ENCODE results near the gene PSME1. TPM values are rescaled to one million over a fixed set of nuclear protein-coding genes. Genes with fewer than 3 reads are reported as not detected.

PSME1 gene
- total RNA-seq, 1 experiment from 2014 or later = 168 TPM

DNA sequence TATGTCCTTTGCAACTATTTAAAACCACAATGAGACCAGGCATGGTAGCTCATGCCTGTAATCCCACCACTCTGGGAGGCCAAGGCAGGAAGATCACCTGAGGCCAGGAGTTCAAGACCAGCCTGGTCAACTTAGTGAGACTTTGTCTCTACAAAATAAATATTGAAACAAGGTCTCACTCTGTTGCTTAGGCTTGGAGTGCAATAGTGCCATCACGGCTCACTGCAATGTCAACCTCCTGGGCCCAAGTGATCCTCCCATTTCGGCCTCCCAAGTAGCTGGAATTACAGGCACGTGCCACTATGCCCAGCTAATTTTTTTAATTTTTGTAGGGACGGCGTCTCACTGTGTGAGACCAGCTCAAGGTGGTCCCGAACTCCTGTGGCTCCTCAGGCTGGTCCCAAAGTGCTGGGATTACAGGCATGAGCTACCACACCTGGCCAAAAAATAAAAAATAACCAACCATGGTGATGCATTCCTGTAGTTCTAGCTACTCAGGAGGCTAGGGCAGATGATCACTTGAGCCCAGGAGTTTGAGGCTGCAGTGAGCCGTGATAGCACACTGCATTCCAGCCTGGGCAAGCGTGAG, 6.5 kb upstream of the PSME1 start:
- Histone ChIP-seq H3K9me3 (replicated peaks) (no peaks in the 10 kb centered on the region), H3K27ac (no peak overlapping the region), H3K36me3 (no peaks in the 10 kb centered on the region), H3K27me3 (replicated peaks) (no peaks in the 10 kb centered on the region), H3K4me1 (replicated peaks) (no peaks in the 10 kb centered on the region), H3K4me3 (no peak overlapping the region)
- no peak for DNase-seq (ENCODE audit: low read depth in 1 of 2, low spot score in 2 of 2)

DNA sequence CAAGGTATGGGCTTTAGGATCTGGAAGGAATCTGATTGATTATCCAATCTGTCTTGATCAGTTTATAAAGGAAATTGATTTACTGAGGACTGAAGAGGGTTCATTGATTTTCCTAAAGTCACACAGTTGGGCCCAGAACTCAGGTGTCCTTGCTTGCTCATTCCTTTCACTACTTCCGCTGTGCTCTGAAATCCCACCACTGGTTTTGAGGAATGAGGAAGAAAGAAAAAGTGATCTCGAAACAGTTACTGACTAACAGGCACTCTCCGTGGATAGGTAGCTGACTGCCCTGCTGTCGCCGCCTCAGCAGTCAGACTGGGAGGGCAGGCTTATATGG, 5.6 kb upstream of the PSME1 start, which contains the start of gene FITM1:
Gene FITM1 (plus strand): TSS at position 280 of the 337 bp plus-strand sequence. CDS start 905 bp downstream, outside the sequence.
- H3K36me3 ChIP-seq = no peaks in the 10 kb centered on the region
- no peak for DNase-seq (ENCODE audit: low read depth in 1 of 2, low spot score in 2 of 2)
- H3K9me3 ChIP-seq (replicated peaks) = no peaks in the 10 kb centered on the region
- H3K4me3 ChIP-seq = no peak within 1 kb of the TSS
- no peak within 1 kb of the TSS for H3K27ac ChIP-seq
- H3K4me1 ChIP-seq (replicated peaks) = peaks cover 1% of the 10 kb centered on the region
- H3K27me3 ChIP-seq (replicated peaks) = no peaks in the 10 kb centered on the region

DNA sequence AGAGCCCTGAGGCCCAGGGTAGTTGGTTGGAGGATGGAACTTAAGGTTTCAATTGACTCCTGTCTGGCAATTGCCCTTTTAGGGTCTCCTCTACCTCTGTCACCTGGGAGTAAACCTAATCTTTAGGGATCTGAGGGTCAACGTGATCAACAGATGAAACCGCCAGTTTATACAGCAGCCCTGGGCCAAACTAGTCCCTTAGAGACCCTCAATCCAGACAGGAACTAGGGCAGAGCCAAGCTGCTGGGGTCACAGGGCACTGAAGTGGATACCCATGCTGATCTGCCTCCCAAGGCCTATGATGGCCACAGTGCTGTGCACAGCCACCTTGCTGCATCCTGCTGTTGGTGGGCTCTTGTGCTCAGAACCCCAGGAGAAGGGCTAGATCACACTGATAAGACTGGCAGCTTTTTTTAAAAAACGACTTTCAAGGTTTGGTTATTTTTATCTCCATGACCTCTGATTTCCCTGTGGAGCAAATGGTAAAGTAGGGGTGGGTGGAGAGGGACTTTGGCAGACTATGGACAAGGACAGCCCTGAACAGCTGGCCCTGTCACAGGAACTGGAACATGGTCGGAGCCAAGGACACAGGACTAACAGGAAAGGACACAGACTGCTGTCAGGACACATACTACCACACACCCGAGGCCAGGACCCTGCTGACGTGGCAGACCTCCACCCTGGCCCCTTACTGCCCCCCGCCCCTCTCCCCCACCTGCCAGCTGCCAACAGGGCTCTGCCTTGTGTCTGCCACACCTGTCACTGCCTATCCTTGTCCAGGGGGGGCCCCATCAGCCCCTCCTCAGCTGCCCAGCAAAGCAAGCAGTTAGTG, 5.1 kb upstream of the PSME1 start:
- H3K27me3 ChIP-seq (replicated peaks) = no peaks in the 10 kb centered on the region
- H3K9me3 ChIP-seq (replicated peaks) = no peaks in the 10 kb centered on the region
- no peak for DNase-seq (ENCODE audit: low read depth in 1 of 2, low spot score in 2 of 2)
- no peak overlapping the region for H3K27ac ChIP-seq
- H3K4me1 ChIP-seq (replicated peaks) = peaks cover 5% of the 10 kb centered on the region
- H3K4me3 ChIP-seq = no peak overlapping the region
- H3K36me3 ChIP-seq = no peaks in the 10 kb centered on the region

DNA sequence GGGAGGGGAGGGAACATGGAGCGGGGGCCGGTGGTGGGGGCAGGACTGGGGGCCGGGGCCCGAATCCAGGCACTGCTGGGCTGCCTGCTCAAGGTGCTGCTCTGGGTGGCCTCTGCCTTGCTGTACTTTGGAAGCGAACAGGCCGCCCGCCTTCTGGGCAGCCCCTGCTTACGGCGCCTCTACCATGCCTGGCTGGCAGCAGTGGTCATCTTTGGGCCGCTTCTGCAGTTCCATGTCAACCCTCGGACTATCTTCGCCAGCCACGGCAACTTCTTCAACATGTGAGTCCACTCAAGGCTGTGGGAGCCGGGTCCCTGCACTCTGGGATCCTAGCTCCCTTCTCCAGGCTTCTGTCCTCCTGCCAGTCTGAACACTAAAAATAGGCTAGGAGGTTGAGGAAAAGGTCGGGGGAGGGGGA, 4.4 kb upstream of the PSME1 start:
- peaks cover 5% of the 10 kb centered on the region for H3K36me3 ChIP-seq
- H3K27ac ChIP-seq = no peak overlapping the region
- DNase-seq (ENCODE audit: low read depth in 1 of 2, low spot score in 2 of 2) = no peak
- no peaks in the 10 kb centered on the region; the same call in 1 of the 2 replicates for H3K9me3 ChIP-seq (replicated peaks)
- no peak overlapping the region for H3K4me3 ChIP-seq
- no peaks in the 10 kb centered on the region for H3K27me3 ChIP-seq (replicated peaks)
- H3K4me1 ChIP-seq (replicated peaks) = peaks cover 7% of the 10 kb centered on the region

DNA sequence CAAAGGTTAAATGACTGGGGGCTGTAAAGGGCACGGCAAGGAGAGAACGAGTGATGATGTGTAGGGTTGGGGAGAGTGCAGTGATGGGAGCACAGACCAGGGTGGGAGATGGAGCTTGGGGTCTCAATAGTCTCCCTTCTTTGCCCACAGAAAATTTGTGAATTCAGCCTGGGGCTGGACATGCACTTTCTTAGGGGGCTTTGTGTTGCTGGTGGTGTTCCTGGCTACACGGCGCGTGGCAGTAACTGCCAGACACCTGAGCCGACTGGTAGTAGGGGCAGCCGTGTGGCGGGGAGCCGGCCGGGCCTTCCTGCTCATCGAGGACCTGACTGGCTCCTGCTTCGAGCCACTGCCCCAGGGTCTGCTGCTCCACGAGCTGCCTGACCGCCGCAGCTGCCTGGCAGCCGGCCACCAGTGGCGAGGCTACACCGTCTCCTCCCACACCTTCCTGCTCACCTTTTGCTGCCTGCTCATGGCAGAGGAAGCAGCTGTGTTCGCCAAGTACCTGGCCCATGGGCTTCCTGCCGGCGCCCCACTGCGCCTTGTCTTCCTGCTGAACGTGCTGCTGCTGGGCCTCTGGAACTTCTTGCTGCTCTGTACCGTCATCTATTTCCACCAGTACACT, 3.8 kb upstream of the PSME1 start:
- Histone ChIP-seq H3K4me3 (no peak overlapping the region), H3K27ac (no peak overlapping the region)

DNA sequence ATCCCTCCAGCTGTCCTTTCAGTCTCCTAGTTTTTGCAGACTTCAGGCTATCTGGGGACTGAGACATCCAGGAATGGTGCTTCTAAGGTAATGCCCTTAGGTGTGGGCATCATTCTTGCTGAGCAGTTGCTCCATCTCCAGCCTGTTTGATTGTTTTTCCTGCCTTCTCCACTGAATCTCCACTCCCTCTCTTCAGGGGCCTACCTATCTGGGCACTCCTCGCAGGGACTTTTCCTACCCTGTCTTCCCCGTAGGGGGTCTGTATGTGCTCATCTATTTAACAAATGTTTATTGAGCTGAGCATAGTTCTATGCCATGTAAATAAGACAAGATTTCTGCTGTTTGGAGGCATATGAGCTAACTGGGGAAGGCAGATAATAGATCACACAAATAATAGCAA, 3.0 kb upstream of the PSME1 start:
- no peaks in the 10 kb centered on the region; the same call in 1 of the 2 replicates for H3K9me3 ChIP-seq (replicated peaks)

More for the DNA sequence above, 3.8 kb upstream of the PSME1 start:
- Histone ChIP-seq H3K4me1 (replicated peaks) (peaks cover 13% of the 10 kb centered on the region), H3K36me3 (peaks cover 12% of the 10 kb centered on the region), H3K27me3 (replicated peaks) (no peaks in the 10 kb centered on the region), H3K9me3 (replicated peaks) (no peaks in the 10 kb centered on the region; the same call in 1 of the 2 replicates)
- no peak for DNase-seq (ENCODE audit: low read depth in 1 of 2, low spot score in 2 of 2)

DNA sequence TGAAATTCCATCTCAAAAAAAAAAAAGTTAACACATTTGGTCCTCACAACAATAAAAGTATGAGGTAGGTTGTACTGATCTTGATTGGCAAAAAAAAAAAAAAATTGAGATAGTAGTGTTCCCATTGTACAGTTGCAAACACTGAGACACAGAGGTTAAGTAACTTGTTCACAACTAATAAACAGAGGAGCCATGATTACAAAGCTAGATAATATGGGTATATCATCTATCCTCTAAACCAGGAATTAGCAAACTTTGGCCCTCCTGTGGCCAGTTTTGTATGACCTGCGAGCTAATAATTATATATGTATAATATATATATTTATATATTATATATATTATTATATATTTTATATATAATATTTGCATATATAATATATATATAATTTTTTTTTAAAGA, 2.3 kb upstream of the PSME1 start:
- no peak for DNase-seq (ENCODE audit: low read depth in 1 of 2, low spot score in 2 of 2)
- no peaks in the 10 kb centered on the region; the same call in 1 of the 2 replicates for H3K9me3 ChIP-seq (replicated peaks)
- H3K4me3 ChIP-seq = no peak overlapping the region
- no peak overlapping the region for H3K27ac ChIP-seq
- peaks cover 27% of the 10 kb centered on the region for H3K36me3 ChIP-seq
- H3K27me3 ChIP-seq (replicated peaks) = no peaks in the 10 kb centered on the region
- peaks cover 13% of the 10 kb centered on the region for H3K4me1 ChIP-seq (replicated peaks)

More for the DNA sequence above, 3.0 kb upstream of the PSME1 start:
- peaks cover 13% of the 10 kb centered on the region for H3K4me1 ChIP-seq (replicated peaks)
- no peak overlapping the region for H3K27ac ChIP-seq
- no peaks in the 10 kb centered on the region for H3K27me3 ChIP-seq (replicated peaks)
- H3K4me3 ChIP-seq = no peak overlapping the region
- DNase-seq (ENCODE audit: low read depth in 1 of 2, low spot score in 2 of 2) = no peak
- peaks cover 20% of the 10 kb centered on the region for H3K36me3 ChIP-seq

DNA sequence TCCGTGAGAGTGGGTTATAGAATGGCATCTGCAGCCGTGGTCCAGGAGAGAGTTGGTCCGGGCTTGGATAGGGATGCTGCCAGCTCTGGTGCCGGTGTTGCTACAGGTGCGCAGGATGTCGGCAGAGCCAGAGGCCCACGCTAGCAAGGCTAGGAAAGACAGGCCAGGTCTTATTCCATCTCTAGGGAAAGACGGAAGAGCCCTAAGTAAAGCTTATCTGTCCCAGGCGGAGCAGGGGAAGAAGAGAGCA, 485 bp upstream of the PSME1 start:
- no peaks in the 10 kb centered on the region; the same call in 1 of the 2 replicates for H3K9me3 ChIP-seq (replicated peaks)
- peaks cover 13% of the 10 kb centered on the region for H3K4me1 ChIP-seq (replicated peaks)
- no peak overlapping the region for H3K27ac ChIP-seq
- no peak for DNase-seq (ENCODE audit: low read depth in 1 of 2, low spot score in 2 of 2)
- peaks cover 38% of the 10 kb centered on the region for H3K36me3 ChIP-seq
- no peaks in the 10 kb centered on the region for H3K27me3 ChIP-seq (replicated peaks)
- H3K4me3 ChIP-seq = peak overlapping the region; percentile 91

DNA sequence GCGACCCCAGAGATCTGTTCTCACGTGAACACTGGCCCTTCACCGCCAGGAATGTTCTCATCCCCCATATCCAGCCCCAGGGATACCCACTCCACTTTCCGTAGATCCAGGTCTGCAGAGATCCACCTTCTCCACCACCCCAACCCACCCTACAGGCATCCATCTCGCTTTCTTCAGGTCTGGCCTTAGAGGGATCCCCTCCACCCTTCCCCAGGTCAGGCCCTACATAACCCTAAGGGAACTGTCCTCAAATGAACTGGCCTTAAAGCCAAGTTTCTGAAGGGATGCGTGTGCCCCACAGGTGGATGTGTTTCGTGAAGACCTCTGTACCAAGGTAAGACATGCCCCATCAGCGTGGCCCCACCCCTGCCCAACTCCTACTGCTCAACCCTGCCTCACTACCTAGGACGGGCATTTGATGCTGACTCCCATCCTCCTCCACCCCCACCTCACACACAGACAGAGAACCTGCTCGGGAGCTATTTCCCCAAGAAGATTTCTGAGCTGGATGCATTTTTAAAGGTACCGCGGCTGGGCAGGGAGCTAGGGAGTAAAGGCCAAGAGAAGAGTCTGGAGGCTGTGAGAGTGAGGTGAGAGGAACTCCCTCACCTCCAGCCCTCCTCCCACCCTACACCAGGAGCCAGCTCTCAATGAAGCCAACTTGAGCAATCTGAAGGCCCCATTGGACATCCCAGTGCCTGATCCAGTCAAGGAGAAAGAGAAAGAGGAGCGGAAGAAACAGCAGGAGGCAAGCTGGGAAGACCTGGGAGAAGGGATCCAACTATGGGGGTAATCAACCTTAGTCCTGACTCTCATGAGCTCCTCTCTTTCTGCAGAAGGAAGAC, 912 bp downstream of the PSME1 start:
- Histone ChIP-seq H3K4me3 (peak overlapping the region; percentile 91), H3K27ac (no peak overlapping the region; the same call in 1 of the 2 replicates), H3K27me3 (replicated peaks) (no peaks in the 10 kb centered on the region), H3K9me3 (replicated peaks) (no peaks in the 10 kb centered on the region; the same call in 1 of the 2 replicates), H3K4me1 (replicated peaks) (peaks cover 16% of the 10 kb centered on the region), H3K36me3 (peaks cover 40% of the 10 kb centered on the region)
- DNase-seq (ENCODE audit: low read depth in 1 of 2, low spot score in 2 of 2) = no peak

DNA sequence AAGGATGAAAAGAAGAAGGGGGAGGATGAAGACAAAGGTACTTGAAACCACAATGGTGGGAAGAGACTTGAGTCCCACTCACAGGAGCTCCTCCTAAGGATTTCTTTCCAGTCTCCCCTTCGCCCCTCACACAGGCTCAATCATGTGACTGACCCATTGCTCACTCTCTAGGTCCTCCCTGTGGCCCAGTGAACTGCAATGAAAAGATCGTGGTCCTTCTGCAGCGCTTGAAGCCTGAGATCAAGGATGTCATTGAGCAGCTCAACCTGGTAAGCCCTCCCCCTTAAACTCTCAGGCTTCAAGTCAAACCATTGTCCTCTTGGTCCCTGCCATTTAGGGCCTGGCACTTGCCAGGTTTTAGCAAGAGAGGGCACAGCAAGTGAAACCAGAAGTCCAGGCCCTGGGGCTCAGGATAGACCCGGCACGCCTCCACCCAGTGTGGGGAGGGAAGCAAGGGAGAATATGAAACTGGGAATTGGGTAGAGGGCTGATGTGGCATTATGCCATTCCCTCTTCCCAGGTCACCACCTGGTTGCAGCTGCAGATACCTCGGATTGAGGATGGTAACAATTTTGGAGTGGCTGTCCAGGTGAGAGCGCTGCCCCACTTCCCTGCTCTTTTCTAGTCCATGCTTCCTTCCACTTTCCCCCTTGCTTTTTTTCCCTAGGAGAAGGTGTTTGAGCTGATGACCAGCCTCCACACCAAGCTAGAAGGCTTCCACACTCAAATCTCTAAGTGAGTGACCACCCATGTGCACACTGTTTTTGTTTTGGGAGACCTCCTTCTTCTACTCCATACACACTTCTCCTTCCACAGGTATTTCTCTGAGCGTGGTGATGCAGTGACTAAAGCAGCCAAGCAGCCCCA, 1.8 kb downstream of the PSME1 start:
- no peak for DNase-seq (ENCODE audit: low read depth in 1 of 2, low spot score in 2 of 2)
- no peak overlapping the region for H3K4me3 ChIP-seq
- no peak overlapping the region for H3K27ac ChIP-seq
- H3K9me3 ChIP-seq (replicated peaks) = no peaks in the 10 kb centered on the region; the same call in 1 of the 2 replicates
- no peaks in the 10 kb centered on the region for H3K27me3 ChIP-seq (replicated peaks)
- H3K4me1 ChIP-seq (replicated peaks) = peaks cover 20% of the 10 kb centered on the region
- peaks cover 45% of the 10 kb centered on the region for H3K36me3 ChIP-seq

DNA sequence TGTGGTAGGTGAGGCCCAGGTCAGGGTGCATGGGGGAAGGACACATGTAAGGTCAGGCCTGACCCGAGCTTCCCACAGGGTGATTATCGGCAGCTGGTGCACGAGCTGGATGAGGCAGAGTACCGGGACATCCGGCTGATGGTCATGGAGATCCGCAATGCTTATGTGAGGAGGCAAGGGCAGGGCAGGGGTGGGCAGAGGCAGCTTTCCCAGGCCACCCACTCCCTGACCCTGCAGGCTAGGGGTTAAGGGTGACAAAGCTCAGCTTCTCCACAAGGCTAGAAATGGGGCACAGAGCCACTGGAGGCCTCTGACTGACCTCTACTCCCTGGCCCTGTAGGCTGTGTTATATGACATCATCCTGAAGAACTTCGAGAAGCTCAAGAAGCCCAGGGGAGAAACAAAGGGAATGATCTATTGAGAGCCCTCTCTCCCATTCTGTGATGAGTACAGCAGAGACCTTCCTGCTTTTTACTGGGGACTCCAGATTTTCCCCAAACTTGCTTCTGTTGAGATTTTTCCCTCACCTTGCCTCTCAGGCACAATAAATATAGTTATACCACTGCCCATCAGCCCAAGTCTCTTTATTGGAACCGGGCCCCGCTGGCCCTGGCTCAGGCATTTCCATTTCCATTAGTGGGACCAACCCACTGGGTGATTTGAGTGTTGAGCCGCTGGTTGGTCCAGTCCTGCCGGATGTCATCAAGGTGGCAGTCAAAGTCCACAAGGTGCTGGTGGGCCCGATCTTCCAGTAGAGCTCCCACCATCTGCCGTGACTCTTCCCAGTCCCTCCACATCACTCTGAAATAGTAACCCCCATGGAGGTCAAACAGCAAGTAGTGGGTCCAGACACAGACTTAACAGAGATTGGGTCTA, 2.6 kb downstream of the PSME1 start:
- Histone ChIP-seq H3K9me3 (replicated peaks) (no peaks in the 10 kb centered on the region; the same call in 1 of the 2 replicates), H3K27me3 (replicated peaks) (no peaks in the 10 kb centered on the region), H3K4me1 (replicated peaks) (peaks cover 21% of the 10 kb centered on the region), H3K4me3 (no peak overlapping the region), H3K27ac (no peak overlapping the region), H3K36me3 (peaks cover 54% of the 10 kb centered on the region)
- DNase-seq (ENCODE audit: low read depth in 1 of 2, low spot score in 2 of 2) = no peak

DNA sequence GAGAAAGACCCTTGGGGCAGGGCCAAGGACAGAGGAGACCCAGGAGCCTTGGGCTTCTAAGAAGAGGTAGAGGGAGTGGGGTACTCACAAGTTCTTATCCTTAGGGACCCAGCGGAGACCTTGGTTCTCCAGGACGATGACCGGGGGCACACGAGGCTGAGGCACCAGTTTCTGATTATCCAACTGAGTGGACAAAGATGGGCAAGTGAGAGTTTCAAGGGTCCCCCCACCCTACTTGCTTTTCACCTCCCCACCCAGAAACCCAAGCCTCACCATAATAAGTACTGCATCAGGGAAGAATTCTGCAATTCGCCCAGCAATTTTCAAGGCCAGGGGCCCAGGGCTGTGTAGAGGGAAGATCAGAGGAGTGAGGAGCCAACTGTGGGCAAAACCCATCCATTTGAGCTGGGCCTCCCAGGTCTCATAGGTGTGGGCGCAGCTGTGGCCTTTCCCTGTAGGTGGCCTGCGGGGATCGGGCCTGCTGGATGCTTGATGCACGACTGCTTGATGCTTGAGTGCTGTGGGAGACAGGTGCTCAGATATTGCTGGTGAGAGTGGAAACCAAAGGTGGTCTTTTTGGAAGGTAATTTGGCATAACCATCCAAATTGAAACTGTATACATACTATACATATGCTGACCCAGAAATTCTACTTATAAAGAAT, 3.4 kb downstream of the PSME1 start:
- H3K4me3 ChIP-seq = no peak overlapping the region
- no peak overlapping the region for H3K27ac ChIP-seq
- H3K4me1 ChIP-seq (replicated peaks) = peaks cover 24% of the 10 kb centered on the region
- H3K9me3 ChIP-seq (replicated peaks) = no peaks in the 10 kb centered on the region; the same call in 1 of the 2 replicates
- peaks cover 62% of the 10 kb centered on the region for H3K36me3 ChIP-seq
- no peaks in the 10 kb centered on the region for H3K27me3 ChIP-seq (replicated peaks)
- DNase-seq (ENCODE audit: low read depth in 1 of 2, low spot score in 2 of 2) = no peak
